Activated T-cell treated with anti-CD3 and anti-CD28 coated beads, Interleukin-2, amount 50 U/mL, for 48 hours (primary cell): Measurements from ENCODE around the gene OR2M2.

Experiments
- DNase-seq, 2 experiments: peaks; one replicate each; pipeline ENCODE4 v3.0.0-alpha.2; 2020

The OR2M2 gene, protein sequence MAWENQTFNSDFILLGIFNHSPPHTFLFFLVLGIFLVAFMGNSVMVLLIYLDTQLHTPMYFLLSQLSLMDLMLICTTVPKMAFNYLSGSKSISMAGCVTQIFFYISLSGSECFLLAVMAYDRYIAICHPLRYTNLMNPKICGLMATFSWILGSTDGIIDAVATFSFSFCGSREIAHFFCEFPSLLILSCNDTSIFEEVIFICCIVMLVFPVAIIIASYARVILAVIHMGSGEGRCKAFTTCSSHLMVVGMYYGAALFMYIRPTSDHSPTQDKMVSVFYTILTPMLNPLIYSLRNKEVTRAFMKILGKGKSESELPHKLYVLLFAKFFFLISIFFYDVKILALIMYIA

GRCh38 chr1:248174521-248174920 lies at the start of gene OR2M2:
Gene OR2M2 (plus strand): TSS chr1:248174821. CDS start chr1:248179986, 5,165 bp downstream.
- DNase-seq: no peak

GRCh38 chr1:248127653-248128052 lies 47.0 kb upstream of the OR2M2 start:
- no peak for DNase-seq

- DNase-seq: no peak
Measured at GRCh38 chr1:248136811-248137210, 37.8 kb upstream of the OR2M2 start.

GRCh38 chr1:248140846-248141245 lies 33.8 kb upstream of the OR2M2 start:
- no peak for DNase-seq

DNA sequence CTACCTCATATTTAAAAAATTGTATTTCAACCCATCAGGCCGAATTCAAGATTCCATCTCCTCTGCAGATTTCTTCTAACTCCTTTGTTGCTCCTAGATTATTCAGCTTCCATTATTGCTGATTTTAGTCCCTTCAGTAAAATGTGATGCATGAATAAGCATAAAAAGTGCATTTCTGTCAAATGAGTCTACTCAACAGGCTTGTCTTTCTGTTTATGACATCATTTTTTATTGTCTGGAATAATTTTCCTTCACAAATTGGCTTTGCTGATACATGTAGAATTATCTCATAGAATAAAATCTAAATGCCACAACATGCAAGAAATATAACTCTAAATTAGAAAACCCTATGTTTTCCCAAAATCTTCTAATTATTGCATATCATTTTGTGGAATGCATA lies 31.3 kb upstream of the OR2M2 start:
- no peak for DNase-seq

- no peak for DNase-seq
Measured at GRCh38 chr1:248144513-248145198, 30.0 kb upstream of the OR2M2 start, which contains the start of gene OR2M5. Gene OR2M5 (plus strand): TSS chr1:248145148. CDS start chr1:248145148, 0 bp downstream.

GRCh38 chr1:248152056-248152827 lies 22.4 kb upstream of the OR2M2 start:
- no peak for DNase-seq

DNA sequence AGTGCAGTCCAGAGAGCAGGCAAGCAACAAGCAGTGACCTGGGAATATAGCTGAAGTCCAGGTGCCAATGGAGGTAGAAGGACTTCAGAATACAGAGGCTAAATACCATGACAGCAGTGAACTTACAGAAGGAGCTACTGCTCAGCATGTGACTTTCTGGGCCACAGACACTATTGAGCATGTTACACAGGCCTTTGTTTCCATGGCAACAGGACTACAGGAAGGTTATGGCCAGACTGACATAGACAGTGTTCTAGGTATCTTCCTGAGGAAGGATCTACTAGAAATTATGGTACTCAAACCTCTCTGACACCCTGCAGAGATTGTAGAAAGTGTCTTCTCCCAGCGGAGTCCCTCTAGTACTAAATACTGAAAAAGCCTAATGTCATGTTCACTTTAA lies 18.7 kb upstream of the OR2M2 start:
- DNase-seq: no peak

GRCh38 chr1:248158758-248159157 lies 15.9 kb upstream of the OR2M2 start:
- no peak for DNase-seq

GRCh38 chr1:248164031-248164430 lies 10.6 kb upstream of the OR2M2 start:
- DNase-seq: no peak

DNA sequence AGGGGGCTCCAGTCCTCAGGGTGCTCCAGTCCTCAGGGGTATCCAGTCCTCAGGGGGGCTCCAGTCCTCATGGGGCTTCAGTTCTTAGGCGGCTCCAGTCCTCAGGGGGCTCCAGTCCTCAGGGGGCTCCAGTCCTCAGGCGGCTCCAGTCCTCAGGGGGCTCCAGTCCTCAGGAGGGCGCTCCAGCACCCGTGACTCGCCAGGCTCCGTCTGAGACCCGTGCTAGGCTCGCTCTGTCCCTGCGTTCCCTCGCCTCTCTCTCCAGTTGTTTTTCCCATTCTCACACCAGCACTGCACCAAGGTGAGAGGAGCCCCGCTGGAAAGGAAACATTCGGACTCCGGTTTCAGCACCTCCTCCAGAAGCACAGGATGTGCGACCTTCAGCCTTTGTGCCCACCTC lies 9.4 kb upstream of the OR2M2 start:
- no peak for DNase-seq

GRCh38 chr1:248183996-248184395 lies 9.4 kb downstream of the OR2M2 start:
- DNase-seq: no peak

- DNase-seq: no peak
Measured at GRCh38 chr1:248187363-248187762, 12.7 kb downstream of the OR2M2 start.

- no peak for DNase-seq
Measured at GRCh38 chr1:248189026-248189425, 14.4 kb downstream of the OR2M2 start.

DNA sequence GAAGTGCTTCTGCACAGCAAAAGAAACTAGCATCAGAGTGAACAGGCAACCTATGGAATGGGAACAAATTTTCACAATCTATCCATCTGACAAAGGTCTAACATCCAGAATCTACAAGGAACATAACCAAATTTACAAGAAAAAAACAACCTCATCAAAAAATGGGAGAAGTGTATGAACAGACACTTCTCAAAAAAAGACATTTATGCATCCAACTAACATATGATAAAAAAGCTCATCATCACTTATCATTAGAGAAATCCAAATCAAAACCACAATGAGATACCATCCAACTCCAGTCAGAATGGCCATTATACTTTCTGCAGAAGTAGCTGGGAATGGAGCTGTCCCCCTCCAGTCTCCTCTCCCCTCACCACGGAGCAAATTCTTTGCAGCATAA lies 19.5 kb downstream of the OR2M2 start:
- no peak for DNase-seq

- DNase-seq: no peak
Measured at GRCh38 chr1:248196965-248197364, 22.3 kb downstream of the OR2M2 start, which contains the start of gene OR2M3. Gene OR2M3 (plus strand): TSS chr1:248197265. CDS start chr1:248203068, 5,803 bp downstream.

GRCh38 chr1:248215880-248216279 lies 41.3 kb downstream of the OR2M2 start:
- no peak for DNase-seq

GRCh38 chr1:248225537-248225936 lies 50.9 kb downstream of the OR2M2 start:
- DNase-seq: no peak

DNA sequence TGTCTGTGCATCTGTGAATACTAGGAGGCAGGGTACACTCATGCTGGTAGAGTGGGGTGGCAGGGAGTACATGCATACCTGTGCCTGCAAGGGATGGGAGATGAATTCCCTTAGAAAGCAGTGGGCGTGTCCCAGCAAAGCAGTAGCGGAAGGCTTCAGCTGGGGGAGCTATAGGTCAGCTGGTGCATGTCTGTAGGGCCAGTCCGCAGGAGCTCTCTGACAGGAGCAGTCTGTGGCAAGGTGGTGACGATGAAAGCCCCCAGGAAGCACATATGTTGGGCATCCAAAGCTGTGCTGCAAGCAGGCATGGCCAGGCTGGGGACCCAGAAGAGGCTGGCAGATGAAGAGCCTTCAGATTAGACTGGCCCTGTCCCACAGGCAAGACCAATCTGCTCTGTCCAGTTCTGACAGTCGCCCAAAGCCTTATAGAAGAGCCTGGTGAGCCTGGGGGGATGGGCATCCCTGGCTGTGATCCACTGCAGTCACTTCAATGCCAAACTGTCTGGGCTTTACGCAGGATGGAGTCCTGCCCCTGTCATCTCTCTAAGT lies 54.8 kb downstream of the OR2M2 start:
- no peak for DNase-seq
